HFFc6 (cell line): ENCODE results near the gene DUSP9. TPM values are rescaled to one million over a fixed set of nuclear protein-coding genes. Genes with fewer than 3 reads are reported as not detected.

Experiments
- DNase-seq: peaks from one replicate; pipeline ENCODE4 v3.0.0-alpha.2; 2018
- H3K27ac Mint-ChIP-seq: 2 replicates; pipeline ENCODE4 v1.8.0; 2020; ENCODE audit warnings: mild to moderate bottlenecking, mixed read lengths
- H3K27me3 Mint-ChIP-seq: 2 replicates; pipeline ENCODE4 v1.8.0; 2021; ENCODE audit warnings: mild to moderate bottlenecking, moderate library complexity, mixed read lengths; ENCODE audit not compliant: insufficient read depth
- H3K36me3 Mint-ChIP-seq: 2 replicates; pipeline ENCODE4 v1.8.0; 2021; ENCODE audit warnings: low read depth, mixed read lengths
- H3K4me1 Mint-ChIP-seq: 2 replicates; pipeline ENCODE4 v1.8.0; 2020; ENCODE audit warnings: low read depth, mixed read lengths
- H3K4me3 Mint-ChIP-seq: 2 replicates; pipeline ENCODE4 v1.8.0; 2020; ENCODE audit warnings: mild to moderate bottlenecking, moderate library complexity, mixed read lengths
- H3K9me3 Mint-ChIP-seq: 2 replicates; pipeline ENCODE4 v1.8.0; 2020; ENCODE audit warnings: mild to moderate bottlenecking, mixed read lengths
- CTCF ChIP-seq: fragments of 200-600 bp; sonication (generic); IDR thresholded peaks from 2 replicates; pipeline ENCODE4 v1.5.0; 2021; ENCODE audit warnings: antibody characterized with exemption, mild to moderate bottlenecking
- long read RNA-seq: library from polyadenylated mRNA; unstranded; transcript quantifications from one replicate; pipeline ENCODE4 v2.0.0, GENCODE V29; 2019
- total RNA-seq, 6 experiments: library from RNA; stranded (reverse); fragmentation: NEBNext Ultra II Directional; extraction: Animal tissue kit (Norgen Biotek cat#: 25700); gene quantifications; 2 replicates in 1 of 6; 3 replicates in 5 of 6; pipeline ENCODE4 v1.2.3, GENCODE V29; 2021

DUSP9 gene
- not detected for total RNA-seq
- long read RNA-seq: 0 reads

GRCh38 chrX:153646620-153647373 lies at the start of gene DUSP9:
Gene DUSP9, plus strand, starts transcription at chrX:153647203. Its CDS starts 751 bp downstream, at chrX:153647954.
- H3K4me3 Mint-ChIP-seq: no peak within 1 kb of the TSS
- H3K9me3 Mint-ChIP-seq: no peaks in the 10 kb centered on the region
- H3K4me1 Mint-ChIP-seq: no peaks in the 10 kb centered on the region
- no peaks in the 10 kb centered on the region for H3K36me3 Mint-ChIP-seq
- peaks cover 9% of the 10 kb centered on the region for H3K27me3 Mint-ChIP-seq
- H3K27ac Mint-ChIP-seq: no peak within 1 kb of the TSS
- TF ChIP-seq CTCF: no peak
- DNase-seq: no peak

GRCh38 chrX:153598541-153599191 lies 48.3 kb upstream of the DUSP9 start, which contains the start of gene CCNQ:
Gene CCNQ, minus strand, starts transcription at chrX:153599139. Its CDS starts 66 bp downstream, at chrX:153599073.
- Mint-ChIP-seq H3K36me3 (peaks cover 7% of the 10 kb centered on the region), H3K4me3 (peak within 1 kb of the TSS; percentile 91), H3K4me1 (peaks cover 15% of the 10 kb centered on the region), H3K27ac (peak within 1 kb of the TSS; percentile 31; the same call in 1 of the 2 replicates), H3K27me3 (no peaks in the 10 kb centered on the region), H3K9me3 (no peaks in the 10 kb centered on the region)
- peak; percentile 1 for DNase-seq
- TF ChIP-seq CTCF: no peak

GRCh38 chrX:153599192-153600031 lies 47.6 kb upstream of the DUSP9 start:
- no peak overlapping the region for H3K27ac Mint-ChIP-seq
- DNase-seq: peak; percentile 74
- TF ChIP-seq CTCF: no peak
- no peaks in the 10 kb centered on the region for H3K9me3 Mint-ChIP-seq
- H3K4me3 Mint-ChIP-seq: peak overlapping the region; percentile 89
- peaks cover 15% of the 10 kb centered on the region for H3K4me1 Mint-ChIP-seq
- H3K36me3 Mint-ChIP-seq: peaks cover 7% of the 10 kb centered on the region
- H3K27me3 Mint-ChIP-seq: peaks cover under 1% of the 10 kb centered on the region; the same call in 1 of the 2 replicates

GRCh38 chrX:153600032-153600373 lies 47.0 kb upstream of the DUSP9 start:
- Mint-ChIP-seq H3K9me3 (no peaks in the 10 kb centered on the region), H3K27me3 (peaks cover 1% of the 10 kb centered on the region; the same call in 1 of the 2 replicates), H3K4me1 (peaks cover 15% of the 10 kb centered on the region), H3K27ac (no peak overlapping the region), H3K36me3 (peaks cover 7% of the 10 kb centered on the region), H3K4me3 (peak overlapping the region; percentile 89)
- TF ChIP-seq CTCF: no peak
- no peak for DNase-seq

GRCh38 chrX:153600921-153601320 lies 46.1 kb upstream of the DUSP9 start:
- Mint-ChIP-seq H3K27ac (no peak overlapping the region), H3K27me3 (peaks cover 1% of the 10 kb centered on the region; the same call in 1 of the 2 replicates), H3K4me3 (no peak overlapping the region), H3K4me1 (peaks cover 15% of the 10 kb centered on the region), H3K36me3 (peaks cover 2% of the 10 kb centered on the region), H3K9me3 (no peaks in the 10 kb centered on the region)
- no peak for TF ChIP-seq CTCF
- no peak for DNase-seq
